Smooth muscle cell of bladder (primary cell): Measurements from ENCODE around the gene DDT. TPM values are rescaled to one million over a fixed set of nuclear protein-coding genes. Genes with fewer than 3 reads are reported as not detected.

Experiments
- total RNA-seq: library from RNA; depleted of rRNA; stranded (reverse); fragments of >200 nt; gene quantifications from 2 replicates; pipeline ENCODE4 v1.2.3, GENCODE V29; 2014

DDT gene
- total RNA-seq: 88.7 and 111 TPM in 2 replicates

DNA sequence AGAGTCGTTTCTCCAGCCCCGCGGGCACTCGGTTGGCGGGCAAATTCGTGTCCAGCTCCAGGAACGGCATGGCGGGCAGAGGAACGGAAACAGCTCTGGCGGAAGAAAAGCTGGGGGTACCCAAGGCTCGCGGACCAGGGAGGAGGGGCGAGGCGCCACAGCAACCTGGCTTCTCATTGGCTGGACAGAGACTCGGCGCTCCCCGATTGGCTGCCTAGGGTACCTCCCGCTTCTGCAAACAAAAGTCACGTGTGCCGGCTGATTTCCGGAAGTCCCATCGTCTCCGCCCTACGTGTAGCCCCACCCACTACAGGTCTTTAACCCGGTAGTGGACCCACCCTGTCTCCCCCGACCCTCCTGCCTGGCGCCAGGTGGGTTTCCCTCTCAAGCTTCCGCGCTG is at the start of gene DDT:
TSS of gene DDT (minus strand) at position 97 of the 400 bp plus-strand sequence. CDS start at position 70, 27 bp downstream.

DNA sequence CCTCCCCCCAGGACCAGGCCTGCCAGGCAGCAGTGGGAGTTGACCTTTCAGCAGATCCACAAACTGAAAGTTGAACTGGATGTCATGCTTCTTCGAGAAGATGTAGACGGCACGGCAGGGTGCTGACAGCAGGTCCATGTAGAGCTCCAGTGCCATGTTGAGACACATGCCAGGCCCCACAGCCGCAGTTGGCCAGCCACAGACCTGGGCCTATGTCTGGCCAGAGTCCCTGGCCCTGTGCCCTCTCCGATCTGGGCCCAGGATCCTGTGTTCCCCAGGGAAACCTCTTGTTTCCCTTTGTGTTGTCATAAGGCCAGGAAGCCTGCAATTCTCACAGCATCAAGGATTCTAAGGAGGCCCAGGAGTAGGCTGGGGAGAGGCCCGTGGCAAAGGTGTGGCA is 31.0 kb upstream of the DDT start, which contains the start of gene GSTT4:
TSS of gene GSTT4 (minus strand) at position 253 of the 400 bp plus-strand sequence. CDS start at position 156, 97 bp downstream.

DNA sequence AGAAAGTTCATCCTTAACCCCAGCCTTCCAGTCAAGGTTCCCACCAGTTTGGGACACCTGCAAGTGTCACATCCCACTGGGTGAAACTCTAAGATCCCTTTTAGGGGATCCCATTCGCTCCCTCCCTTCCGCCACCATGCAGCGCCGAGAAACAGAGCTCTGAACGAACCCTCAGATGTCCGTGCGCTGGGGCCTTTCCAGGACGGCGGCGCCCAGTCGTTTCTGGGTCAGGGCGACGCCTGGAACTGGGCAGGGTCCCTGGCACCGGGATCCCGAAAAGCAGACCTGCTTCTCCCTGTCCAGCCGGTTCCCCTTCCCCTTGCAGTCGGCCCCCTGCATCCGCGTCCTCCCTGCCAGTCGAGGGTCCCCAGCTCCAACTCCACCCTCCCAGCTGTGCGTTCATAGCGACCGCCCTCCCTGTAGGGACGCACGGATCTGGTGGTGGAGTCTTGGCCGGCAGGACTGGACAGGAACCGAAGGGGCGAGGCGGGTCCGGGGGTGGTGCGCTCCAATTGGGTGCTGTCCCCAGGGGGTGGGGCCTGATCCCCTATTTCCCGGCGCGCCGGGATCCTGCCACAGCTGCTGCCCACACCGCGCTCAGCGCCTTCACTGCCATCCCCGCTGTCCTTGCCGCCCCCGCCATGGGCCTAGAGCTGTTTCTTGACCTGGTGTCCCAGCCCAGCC is 5.5 kb upstream of the DDT start, which contains the start of gene GSTT2:
TSS of gene GSTT2 (plus strand) at position 578 of the 684 bp plus-strand sequence.

DNA sequence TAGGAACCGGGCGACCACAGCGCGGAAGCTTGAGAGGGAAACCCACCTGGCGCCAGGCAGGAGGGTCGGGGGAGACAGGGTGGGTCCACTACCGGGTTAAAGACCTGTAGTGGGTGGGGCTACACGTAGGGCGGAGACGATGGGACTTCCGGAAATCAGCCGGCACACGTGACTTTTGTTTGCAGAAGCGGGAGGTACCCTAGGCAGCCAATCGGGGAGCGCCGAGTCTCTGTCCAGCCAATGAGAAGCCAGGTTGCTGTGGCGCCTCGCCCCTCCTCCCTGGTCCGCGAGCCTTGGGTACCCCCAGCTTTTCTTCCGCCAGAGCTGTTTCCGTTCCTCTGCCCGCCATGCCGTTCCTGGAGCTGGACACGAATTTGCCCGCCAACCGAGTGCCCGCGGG is 7.7 kb downstream of the DDT start, which contains the start of gene DDTL:
TSS of gene DDTL (plus strand) at position 321 of the 400 bp plus-strand sequence. CDS start at position 348, 27 bp downstream.

DNA sequence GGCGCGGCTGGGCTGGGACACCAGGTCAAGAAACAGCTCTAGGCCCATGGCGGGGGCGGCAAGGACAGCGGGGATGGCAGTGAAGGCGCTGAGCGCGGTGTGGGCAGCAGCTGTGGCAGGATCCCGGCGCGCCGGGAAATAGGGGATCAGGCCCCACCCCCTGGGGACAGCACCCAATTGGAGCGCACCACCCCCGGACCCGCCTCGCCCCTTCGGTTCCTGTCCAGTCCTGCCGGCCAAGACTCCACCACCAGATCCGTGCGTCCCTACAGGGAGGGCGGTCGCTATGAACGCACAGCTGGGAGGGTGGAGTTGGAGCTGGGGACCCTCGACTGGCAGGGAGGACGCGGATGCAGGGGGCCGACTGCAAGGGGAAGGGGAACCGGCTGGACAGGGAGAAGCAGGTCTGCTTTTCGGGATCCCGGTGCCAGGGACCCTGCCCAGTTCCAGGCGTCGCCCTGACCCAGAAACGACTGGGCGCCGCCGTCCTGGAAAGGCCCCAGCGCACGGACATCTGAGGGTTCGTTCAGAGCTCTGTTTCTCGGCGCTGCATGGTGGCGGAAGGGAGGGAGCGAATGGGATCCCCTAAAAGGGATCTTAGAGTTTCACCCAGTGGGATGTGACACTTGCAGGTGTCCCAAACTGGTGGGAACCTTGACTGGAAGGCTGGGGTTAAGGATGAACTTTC is 13.0 kb downstream of the DDT start, which contains the start of gene GSTT2B:
TSS of gene GSTT2B (minus strand) at position 112 of the 688 bp plus-strand sequence. CDS start at position 48, 64 bp downstream.

Other genes starting within 250 kb of the DDT start
- gene ZNF70, start 223.3 kb downstream of the DDT start, total RNA-seq: 2.6 and 3.4 TPM in 2 replicates
- gene VPREB3, start 220.0 kb downstream of the DDT start, total RNA-seq: not detected in 2 replicates
- 3.0 and 4.3 TPM in 2 replicates for gene C22orf15, start 211.5 kb downstream of the DDT start, total RNA-seq
- gene CHCHD10, start 206.5 kb downstream of the DDT start, total RNA-seq: 2.8 and 6.0 TPM in 2 replicates
- gene MMP11, start 201.6 kb downstream of the DDT start, total RNA-seq: 9.2 and 19.8 TPM in 2 replicates
- 17.4 and 23.4 TPM in 2 replicates for gene SMARCB1, start 187.5 kb downstream of the DDT start, total RNA-seq
- 0.14 and 0.37 TPM in 2 replicates for gene DERL3, start 135.4 kb downstream of the DDT start, total RNA-seq
- 11.9 and 13.1 TPM in 2 replicates for gene SLC2A11, start 116.6 kb downstream of the DDT start, total RNA-seq
- gene MIF, start 80.1 kb downstream of the DDT start, total RNA-seq: 460 and 480 TPM in 2 replicates
- gene GSTT2B, start 13.2 kb downstream of the DDT start, total RNA-seq: 7.0 and 7.2 TPM in 2 replicates
- gene DDTL, start 7.6 kb downstream of the DDT start, total RNA-seq: 0.85 and 0.92 TPM in 2 replicates
- 0.09 and 0.14 TPM in 2 replicates for gene GSTT2, start 5.7 kb upstream of the DDT start, total RNA-seq
- not detected in 2 replicates for gene GSTT4, start 31.0 kb upstream of the DDT start, total RNA-seq
- 25.6 and 38.6 TPM in 2 replicates for gene CABIN1, start 36.9 kb upstream of the DDT start, total RNA-seq
- 2.8 and 3.7 TPM in 2 replicates for gene SUSD2, start 207.0 kb upstream of the DDT start, total RNA-seq